A549 (cell line): ENCODE measurements around the gene TOGARAM2.

Source experiments
- CTCF ChIP-seq: fragments of >200 bp; sonication (Bioruptor Twin); formaldehyde crosslinking; IDR thresholded peaks from 3 replicates; pipeline ENCODE4 v1.5.1; 2016
- ELK1 ChIP-seq: fragments of 150-350 bp; IDR thresholded peaks from 2 replicates; pipeline ENCODE4 v1.6.1; 2014; ENCODE audit warnings: low read depth, mild to moderate bottlenecking, low read length

GRCh38 chr2:29025711-29026110 is 44.6 kb downstream of the TOGARAM2 start:
- TF ChIP-seq CTCF (no peak), ELK1 (no peak)
